ENCODE measurements around the gene TSPAN16.

- TF ChIP-seq POLR2A (IDR thresholded peaks at IDR 0.05) (no peak), CTCF (IDR thresholded peaks at IDR 0.05) (no peak)
These were observed 26.5 kb downstream of the TSPAN16 start for GRCh38 chr19:11322269-11323024.

All from breast epithelium (tissue), 3 donors.